GM12878 (cell line): ENCODE measurements around the gene ZG16B. TPM values are rescaled to one million over a fixed set of nuclear protein-coding genes. Genes with fewer than 3 reads are reported as not detected.

Source experiments
- ATAC-seq: fragments of 200-7000 bp; cut with Tn5 transposase; 3 replicates; pipeline ENCODE4 v1.9.1; 2020; ENCODE audit warnings: mild to moderate bottlenecking, moderate library complexity
- BruUV-seq: library from RNA; stranded (reverse); fragments of 400-500 nt; replicated peaks from 2 replicates; lab custom pipeline; 2021; lab: Mats Ljungman, UMichigan
- CTCF ChIA-PET: fragments of 300-600 bp; sonication (Branson Sonifier 250); formaldehyde crosslinking; extraction: SDS; loops from one replicate; lab custom pipeline; 2021; ENCODE audit warnings: inconsistent platforms; lab: Yijun Ruan, JAX
- POLR2A ChIA-PET: fragments of 350-600 bp; formaldehyde crosslinking; extraction: SDS; loops from one replicate; lab custom pipeline; 2021; ENCODE audit warnings: inconsistent platforms; lab: Charles Lee
- RAD21 ChIA-PET: fragments of 300-600 bp; sonication (Branson Sonifier 250); formaldehyde crosslinking; loops from one replicate; lab custom pipeline; 2023; ENCODE audit warnings: antibody characterized with exemption; ENCODE audit not compliant: unreplicated experiment; lab: Charles Lee
- SMC1A ChIA-PET: fragments of 300-600 bp; sonication (Branson Sonifier 250); formaldehyde crosslinking; loops from one replicate; lab custom pipeline; 2023; ENCODE audit not compliant: unreplicated experiment, uncharacterized antibody; lab: Charles Lee
- DNase-seq: peaks from one replicate; pipeline ENCODE4 v3.0.0-alpha.2; 2011; ENCODE audit warnings: low read depth, low spot score
- FAIRE-seq: peaks from 3 replicates; lab custom pipeline; 2011; peaks lifted over from hg19 to GRCh38; lab: Jason Lieb, UNC
- H2AFZ ChIP-seq: 2 replicates; pipeline ENCODE4 v1.6.0; 2011; ENCODE audit warnings: low read depth, low read length, control low read depth; ENCODE audit not compliant: control insufficient read depth
- H3K27ac ChIP-seq: 2 replicates; pipeline ENCODE4 v1.5.1; 2011; ENCODE audit warnings: control low read depth; ENCODE audit not compliant: control insufficient read depth, insufficient read depth
- H3K27me3 ChIP-seq, 2 experiments: replicated peaks in 1 of 2; 2 replicates each; pipeline versions ENCODE4 v1.6.0 to v1.6.1; 2011; ENCODE audit warnings: low read length in 1 of 2; ENCODE audit not compliant: control insufficient read depth in 2 of 2, insufficient read depth in 2 of 2
- H3K36me3 ChIP-seq, 2 experiments: 2 replicates each; pipeline ENCODE4 v1.5.1; 2011; ENCODE audit warnings: low read length in 1 of 2; ENCODE audit not compliant: control insufficient read depth in 2 of 2, insufficient read depth in 2 of 2
- H3K4me1 ChIP-seq: 2 replicates; pipeline ENCODE4 v1.6.1; 2011; ENCODE audit warnings: mild to moderate bottlenecking, low read length, moderate library complexity, mixed read lengths; ENCODE audit not compliant: control insufficient read depth, insufficient read depth
- H3K4me2 ChIP-seq: 2 replicates; pipeline ENCODE4 v1.6.0; 2011; ENCODE audit warnings: control low read depth; ENCODE audit not compliant: control insufficient read depth, insufficient read depth
- H3K4me3 ChIP-seq: fragments of 200-600 bp; sonication (generic); 2 replicates; pipeline ENCODE4 v1.5.1; 2016
- H3K79me2 ChIP-seq: 2 replicates; pipeline ENCODE4 v1.6.0; 2011; ENCODE audit warnings: low read length; ENCODE audit not compliant: control insufficient read depth, insufficient read depth
- H3K9ac ChIP-seq: 2 replicates; pipeline ENCODE4 v1.8.0; 2011; ENCODE audit warnings: low read length, control low read depth, mixed read lengths; ENCODE audit not compliant: control insufficient read depth, insufficient read depth
- H3K9me3 ChIP-seq: replicated peaks from 3 replicates; pipeline ENCODE4 v1.5.1; 2011; ENCODE audit warnings: mild to moderate bottlenecking, low read length; ENCODE audit not compliant: control insufficient read depth, insufficient read depth
- H4K20me1 ChIP-seq: 2 replicates; pipeline ENCODE4 v1.6.0; 2011; ENCODE audit not compliant: control insufficient read depth, insufficient read depth
- CBX5 ChIP-seq: sonication (generic); IDR thresholded peaks from 2 replicates; pipeline ENCODE4 v1.6.1; 2016; ENCODE audit warnings: low read depth, moderate library complexity, mild to moderate bottlenecking, inconsistent platforms
- CHD2 ChIP-seq: IDR thresholded peaks from 2 replicates; pipeline ENCODE4 v1.6.1; 2011; ENCODE audit warnings: low read depth, low read length, improper control_type of control experiment, borderline replicate concordance
- EP300 ChIP-seq, 2 experiments: fragments of 150-350 bp in 1 of 2; IDR thresholded peaks; 2 replicates each; pipeline ENCODE4 v1.6.1; 2011 to 2012; ENCODE audit warnings: low read depth in 2 of 2, low read length in 2 of 2, borderline replicate concordance in 1 of 2, improper control_type of control experiment in 1 of 2, inconsistent platforms in 1 of 2; ENCODE audit not compliant: control insufficient read depth in 1 of 2
- NFYA ChIP-seq: IDR thresholded peaks from 2 replicates; pipeline ENCODE4 v1.6.1; 2011; ENCODE audit warnings: low read depth, mild to moderate bottlenecking, low read length, improper control_type of control experiment, borderline replicate concordance
- RELB ChIP-seq: fragments of 450-650 bp; IDR thresholded peaks from 2 replicates; pipeline ENCODE4 v1.6.1; 2017; ENCODE audit warnings: low read depth, mild to moderate bottlenecking, moderate library complexity
- TCF3 ChIP-seq: IDR thresholded peaks from 2 replicates; pipeline ENCODE4 v1.6.1; 2012; ENCODE audit warnings: low read depth, mild to moderate bottlenecking, low read length, borderline replicate concordance; ENCODE audit not compliant: insufficient read depth
- WGBS: methylation state at CpG from one replicate; pipeline ENCODE4 v1.1.6; 2016; ENCODE audit warnings: low lambda C conversion rate; ENCODE audit not compliant: insufficient replicate concordance, insufficient coverage; ENCODE audit errors: missing lambda C conversion rate; 5-methylcytosine and 5-hydroxymethylcytosine counted together
- in situ Hi-C: fragments of 300-500 bp; cut with MboI; formaldehyde crosslinking; loops from 9 replicates; pipeline ENCODE4 v1.14.3; 2018; ENCODE audit warnings: mixed read lengths
- intact Hi-C: fragments of 100-400 bp; cut with micrococcal nuclease; formaldehyde crosslinking; loops from one replicate; pipeline ENCODE4 v1.14.2; 2022; ENCODE audit not compliant: unreplicated experiment
- polyA plus RNA-seq, 11 experiments: library from polyadenylated mRNA; depleted of rRNA in 4 of 11; unstranded in 6 of 11; stranded (reverse) in 5 of 11; fragments of >200 nt; fragmentation: Nextera tagmentation in 4 of 11; fragmentation: Illumina TruSeq in 1 of 11; extraction: Ambion mirVana in 4 of 11; extraction: Trizol in 1 of 11; gene quantifications; 1 replicate in 1 of 11; 2 replicates in 10 of 11; pipeline versions ENCODE4 v1.2.1 to v1.2.3, GENCODE V29; 2011 to 2016; ENCODE audit warnings: inconsistent platforms in 2 of 11, missing spikeins in 2 of 11, low read depth in 1 of 11
- small RNA-seq: library from RNA; depleted of rRNA; stranded (forward); fragments of <200 nt; gene quantifications from one replicate; pipeline ENCODE3, GENCODE V24; 2014
- total RNA-seq, 4 experiments: library from RNA; depleted of rRNA in 3 of 4; stranded (reverse); fragments of >200 nt in 3 of 4; fragmentation: Illumina TruSeq in 1 of 4; extraction: Trizol in 1 of 4; gene quantifications; 2 replicates each; pipeline versions ENCODE4 v1.2.1 to v1.2.3, GENCODE V29; 2013 to 2021

Gene ZG16B
- total and polyA plus RNA-seq, 10 of the 15 experiments (the other 5 are each of a cell fraction or from before 2014, with no cell fraction given), result 1.00 to 11.6 (median 5.8) TPM

- POLR2A ChIA-PET, result interaction anchor here (1.3 kb wide), 1 partner anchor 31 kb away, joined by 5 read pairs; no protein-coding TSS in a partner anchor
- Histone ChIP-seq H3K27me3 (no peaks in the 10 kb centered on the region), H3K4me3 (no peak overlapping the region), H3K4me1 (peaks cover 8% of the 10 kb centered on the region), H3K9ac (no peak overlapping the region), H3K9me3 (peaks cover 4% of the 10 kb centered on the region; the same call in 2 of the 3 replicates), H3K4me2 (no peak overlapping the region), H2AFZ (no peak overlapping the region), H3K27ac (no peak overlapping the region), H3K79me2 (no peaks in the 10 kb centered on the region), H3K36me3 (no peaks in the 10 kb centered on the region), H4K20me1 (no peaks in the 10 kb centered on the region)
- WGBS, result 79% methylated on average over 6 of the region's 6 CpGs
- SMC1A ChIA-PET, result interaction anchor here (0.8 kb wide), 2 partner anchors 19 to 109 kb away, joined by 3 read pairs; no protein-coding TSS in a partner anchor
- no peak for DNase-seq
- TF ChIP-seq CBX5 (no peak), TCF3 (no peak), RELB (no peak), CHD2 (no peak), EP300 (IDR thresholded peaks at IDR 0.05; ENCODE audit: borderline replicate concordance in 1 of 2, control insufficient read depth in 1 of 2, low read depth in 2 of 2, low read length in 2 of 2) (no peak), NFYA (no peak)
- no peak for ATAC-seq
- CTCF ChIA-PET, result interaction anchor here (1.3 to 2.4 kb wide), 4 partner anchors 12 to 39 kb away, joined by 3 to 12 read pairs (median 8); partner anchors contain the start of gene FLYWCH1
- BruUV-seq, result no TSS peak
- no peak for FAIRE-seq
- intact Hi-C loops, result no loop called here
- RAD21 ChIA-PET, result no interaction called here
- in situ Hi-C loops, result loop anchor here (5.0 kb wide), 1 partner anchor 32 kb away; the partner anchor contains the start of gene FLYWCH1
Observed at GRCh38 chr16:2879854-2880508, 49.9 kb downstream of the ZG16B start.

Small RNAs within 50 kb of the gene (small RNA-seq; reads per million reads assigned to genes)
- not detected for gene SNORA3C

Other genes starting within 250 kb of the ZG16B start
Only the 7 nearest of the 21 such genes appear.
- 45.0 and 58.5 TPM in 2 replicates for gene SRRM2, start 77.7 kb upstream of the ZG16B start, total RNA-seq (2014; rRNA removed)
- gene SRRM2, start 77.7 kb upstream of the ZG16B start, total RNA-seq (2014; rRNA removed; fragmentation: Illumina TruSeq; extraction: Trizol), result 66.4 and 68.1 TPM in 2 replicates
- 420 and 483 TPM in 2 replicates for gene SRRM2, start 77.7 kb upstream of the ZG16B start, total RNA-seq (2021)
- gene SRRM2, start 77.7 kb upstream of the ZG16B start, polyA plus RNA-seq (2011; rRNA removed), result 96.5 and 129 TPM in 2 replicates
- 402 and 463 TPM in 2 replicates for gene SRRM2, start 77.7 kb upstream of the ZG16B start, polyA plus RNA-seq (2014; fragmentation: Illumina TruSeq; extraction: Trizol)
- gene SRRM2, start 77.7 kb upstream of the ZG16B start, polyA plus RNA-seq (2014; fragmentation: Nextera tagmentation; extraction: Ambion mirVana), result 10 to 100 TPM; 30.1 to 73.0 TPM
- 502 and 661 TPM in 2 replicates for gene SRRM2, start 77.7 kb upstream of the ZG16B start, polyA plus RNA-seq (2014; rRNA removed)
- 100 to 1,000 TPM; 262 to 266 TPM for gene SRRM2, start 77.7 kb upstream of the ZG16B start, polyA plus RNA-seq (2016; fragmentation: Nextera tagmentation; extraction: Ambion mirVana)
- gene ELOB, start 53.0 kb upstream of the ZG16B start, total RNA-seq (2014; rRNA removed), result 177 and 258 TPM in 2 replicates
- gene ELOB, start 53.0 kb upstream of the ZG16B start, total RNA-seq (2014; rRNA removed; fragmentation: Illumina TruSeq; extraction: Trizol), result 133 and 154 TPM in 2 replicates
- gene ELOB, start 53.0 kb upstream of the ZG16B start, total RNA-seq (2021), result 211 and 219 TPM in 2 replicates
- gene ELOB, start 53.0 kb upstream of the ZG16B start, polyA plus RNA-seq (2011; rRNA removed), result 72.8 and 219 TPM in 2 replicates
- 5.0 and 86.9 TPM in 2 replicates for gene ELOB, start 53.0 kb upstream of the ZG16B start, polyA plus RNA-seq (2014; fragmentation: Illumina TruSeq; extraction: Trizol)
- gene ELOB, start 53.0 kb upstream of the ZG16B start, polyA plus RNA-seq (2014; fragmentation: Nextera tagmentation; extraction: Ambion mirVana), result 100 to 1,000 TPM; 752 to 823 TPM
- 268 and 337 TPM in 2 replicates for gene ELOB, start 53.0 kb upstream of the ZG16B start, polyA plus RNA-seq (2014; rRNA removed)
- gene ELOB, start 53.0 kb upstream of the ZG16B start, polyA plus RNA-seq (2016; fragmentation: Nextera tagmentation; extraction: Ambion mirVana), result 100 to 1,000 TPM; 487 to 534 TPM
- not detected in 2 replicates for gene PRSS33, start 42.7 kb upstream of the ZG16B start, total RNA-seq (2014; rRNA removed)
- gene PRSS33, start 42.7 kb upstream of the ZG16B start, total RNA-seq (2014; rRNA removed; fragmentation: Illumina TruSeq; extraction: Trizol), result not detected in 2 replicates
- gene PRSS33, start 42.7 kb upstream of the ZG16B start, total RNA-seq (2021), result not detected in 2 replicates
- gene PRSS33, start 42.7 kb upstream of the ZG16B start, polyA plus RNA-seq (2011; rRNA removed), result not detected in 2 replicates
- not detected in 2 replicates for gene PRSS33, start 42.7 kb upstream of the ZG16B start, polyA plus RNA-seq (2014; fragmentation: Illumina TruSeq; extraction: Trizol)
- not detected for gene PRSS33, start 42.7 kb upstream of the ZG16B start, polyA plus RNA-seq (2014; fragmentation: Nextera tagmentation; extraction: Ambion mirVana)
- gene PRSS33, start 42.7 kb upstream of the ZG16B start, polyA plus RNA-seq (2014; rRNA removed), result not detected in 2 replicates
- not detected for gene PRSS33, start 42.7 kb upstream of the ZG16B start, polyA plus RNA-seq (2016; fragmentation: Nextera tagmentation; extraction: Ambion mirVana)
- not detected in 2 replicates for gene PRSS41, start 31.8 kb upstream of the ZG16B start, total RNA-seq (2014; rRNA removed)
- gene PRSS41, start 31.8 kb upstream of the ZG16B start, total RNA-seq (2014; rRNA removed; fragmentation: Illumina TruSeq; extraction: Trizol), result not detected in 2 replicates
- gene PRSS41, start 31.8 kb upstream of the ZG16B start, total RNA-seq (2021), result not detected in 2 replicates
- not detected in 2 replicates for gene PRSS41, start 31.8 kb upstream of the ZG16B start, polyA plus RNA-seq (2011; rRNA removed)
- not detected in 2 replicates for gene PRSS41, start 31.8 kb upstream of the ZG16B start, polyA plus RNA-seq (2014; fragmentation: Illumina TruSeq; extraction: Trizol)
- not detected for gene PRSS41, start 31.8 kb upstream of the ZG16B start, polyA plus RNA-seq (2014; fragmentation: Nextera tagmentation; extraction: Ambion mirVana)
- gene PRSS41, start 31.8 kb upstream of the ZG16B start, polyA plus RNA-seq (2014; rRNA removed), result not detected in 2 replicates
- gene PRSS41, start 31.8 kb upstream of the ZG16B start, polyA plus RNA-seq (2016; fragmentation: Nextera tagmentation; extraction: Ambion mirVana), result not detected
- 34.3 and 40.1 TPM in 2 replicates for gene PRSS21, start 13.1 kb upstream of the ZG16B start, total RNA-seq (2014; rRNA removed)
- gene PRSS21, start 13.1 kb upstream of the ZG16B start, total RNA-seq (2014; rRNA removed; fragmentation: Illumina TruSeq; extraction: Trizol), result 23.3 and 23.6 TPM in 2 replicates
- 49.8 and 58.3 TPM in 2 replicates for gene PRSS21, start 13.1 kb upstream of the ZG16B start, total RNA-seq (2021)
- not detected in 2 replicates for gene PRSS21, start 13.1 kb upstream of the ZG16B start, polyA plus RNA-seq (2011; rRNA removed)
- 27.2 and 34.7 TPM in 2 replicates for gene PRSS21, start 13.1 kb upstream of the ZG16B start, polyA plus RNA-seq (2014; fragmentation: Illumina TruSeq; extraction: Trizol)
- 10 to 100 TPM in 1 of 2 experiments, 1 to 10 TPM in 1; 5.3 to 18.4 TPM for gene PRSS21, start 13.1 kb upstream of the ZG16B start, polyA plus RNA-seq (2014; fragmentation: Nextera tagmentation; extraction: Ambion mirVana)
- 45.1 and 52.2 TPM in 2 replicates for gene PRSS21, start 13.1 kb upstream of the ZG16B start, polyA plus RNA-seq (2014; rRNA removed)
- 10 to 100 TPM; 67.0 to 73.4 TPM for gene PRSS21, start 13.1 kb upstream of the ZG16B start, polyA plus RNA-seq (2016; fragmentation: Nextera tagmentation; extraction: Ambion mirVana)
- not detected in 2 replicates for gene PRSS22, start 27.9 kb downstream of the ZG16B start, total RNA-seq (2014; rRNA removed)
- gene PRSS22, start 27.9 kb downstream of the ZG16B start, total RNA-seq (2014; rRNA removed; fragmentation: Illumina TruSeq; extraction: Trizol), result not detected in 2 replicates
- not detected in 2 replicates for gene PRSS22, start 27.9 kb downstream of the ZG16B start, total RNA-seq (2021)
- gene PRSS22, start 27.9 kb downstream of the ZG16B start, polyA plus RNA-seq (2011; rRNA removed), result not detected in 2 replicates
- gene PRSS22, start 27.9 kb downstream of the ZG16B start, polyA plus RNA-seq (2014; fragmentation: Illumina TruSeq; extraction: Trizol), result not detected in 2 replicates
- gene PRSS22, start 27.9 kb downstream of the ZG16B start, polyA plus RNA-seq (2014; fragmentation: Nextera tagmentation; extraction: Ambion mirVana), result not detected
- gene PRSS22, start 27.9 kb downstream of the ZG16B start, polyA plus RNA-seq (2014; rRNA removed), result not detected in 2 replicates
- gene PRSS22, start 27.9 kb downstream of the ZG16B start, polyA plus RNA-seq (2016; fragmentation: Nextera tagmentation; extraction: Ambion mirVana), result not detected
- 39.9 and 43.1 TPM in 2 replicates for gene FLYWCH2, start 52.9 kb downstream of the ZG16B start, total RNA-seq (2014; rRNA removed)
- gene FLYWCH2, start 52.9 kb downstream of the ZG16B start, total RNA-seq (2014; rRNA removed; fragmentation: Illumina TruSeq; extraction: Trizol), result 9.1 and 11.7 TPM in 2 replicates
- gene FLYWCH2, start 52.9 kb downstream of the ZG16B start, total RNA-seq (2021), result 23.8 and 25.3 TPM in 2 replicates
- gene FLYWCH2, start 52.9 kb downstream of the ZG16B start, polyA plus RNA-seq (2011; rRNA removed), result 3.0 and 6.2 TPM in 2 replicates
- 3.5 and 4.3 TPM in 2 replicates for gene FLYWCH2, start 52.9 kb downstream of the ZG16B start, polyA plus RNA-seq (2014; fragmentation: Illumina TruSeq; extraction: Trizol)
- 1 to 10 TPM in 1 of 2 experiments, under 1 TPM in 1; 0.27 to 1.8 TPM for gene FLYWCH2, start 52.9 kb downstream of the ZG16B start, polyA plus RNA-seq (2014; fragmentation: Nextera tagmentation; extraction: Ambion mirVana)
- gene FLYWCH2, start 52.9 kb downstream of the ZG16B start, polyA plus RNA-seq (2014; rRNA removed), result 29.2 and 51.0 TPM in 2 replicates
- 10 to 100 TPM; 29.5 to 30.2 TPM for gene FLYWCH2, start 52.9 kb downstream of the ZG16B start, polyA plus RNA-seq (2016; fragmentation: Nextera tagmentation; extraction: Ambion mirVana)